ENCODE results near the gene OARD1.

The OARD1 gene

DNA sequence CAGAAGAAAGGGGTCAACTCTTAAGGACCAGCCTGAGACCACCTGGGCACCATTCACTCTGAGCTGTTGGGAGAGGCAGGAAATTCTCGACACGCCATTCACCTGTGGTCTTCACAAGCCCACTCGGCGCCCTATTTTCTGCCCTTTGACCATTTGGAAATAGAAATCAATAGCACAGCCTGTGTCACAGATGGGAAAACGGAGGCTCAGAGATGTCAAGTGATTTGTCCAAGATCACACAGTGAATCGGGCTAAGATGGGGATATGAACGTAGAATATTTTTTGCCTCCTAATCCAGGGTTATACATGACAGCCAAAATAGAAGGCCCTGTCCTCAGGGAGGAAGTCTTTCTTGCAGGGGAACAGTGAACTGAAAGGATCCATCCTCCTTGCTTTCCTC, 22.2 kb downstream of the OARD1 start:
- TF ChIP-seq, protein P1, sequence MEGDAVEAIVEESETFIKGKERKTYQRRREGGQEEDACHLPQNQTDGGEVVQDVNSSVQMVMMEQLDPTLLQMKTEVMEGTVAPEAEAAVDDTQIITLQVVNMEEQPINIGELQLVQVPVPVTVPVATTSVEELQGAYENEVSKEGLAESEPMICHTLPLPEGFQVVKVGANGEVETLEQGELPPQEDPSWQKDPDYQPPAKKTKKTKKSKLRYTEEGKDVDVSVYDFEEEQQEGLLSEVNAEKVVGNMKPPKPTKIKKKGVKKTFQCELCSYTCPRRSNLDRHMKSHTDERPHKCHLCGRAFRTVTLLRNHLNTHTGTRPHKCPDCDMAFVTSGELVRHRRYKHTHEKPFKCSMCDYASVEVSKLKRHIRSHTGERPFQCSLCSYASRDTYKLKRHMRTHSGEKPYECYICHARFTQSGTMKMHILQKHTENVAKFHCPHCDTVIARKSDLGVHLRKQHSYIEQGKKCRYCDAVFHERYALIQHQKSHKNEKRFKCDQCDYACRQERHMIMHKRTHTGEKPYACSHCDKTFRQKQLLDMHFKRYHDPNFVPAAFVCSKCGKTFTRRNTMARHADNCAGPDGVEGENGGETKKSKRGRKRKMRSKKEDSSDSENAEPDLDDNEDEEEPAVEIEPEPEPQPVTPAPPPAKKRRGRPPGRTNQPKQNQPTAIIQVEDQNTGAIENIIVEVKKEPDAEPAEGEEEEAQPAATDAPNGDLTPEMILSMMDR (IDR thresholded peaks at IDR 0.05; ENCODE audit: insufficient read depth, missing control alignments): no peak
- DNase-seq (ENCODE audit: insufficient read length, low spot score) (no peak), FAIRE-seq (no peak)

DNA sequence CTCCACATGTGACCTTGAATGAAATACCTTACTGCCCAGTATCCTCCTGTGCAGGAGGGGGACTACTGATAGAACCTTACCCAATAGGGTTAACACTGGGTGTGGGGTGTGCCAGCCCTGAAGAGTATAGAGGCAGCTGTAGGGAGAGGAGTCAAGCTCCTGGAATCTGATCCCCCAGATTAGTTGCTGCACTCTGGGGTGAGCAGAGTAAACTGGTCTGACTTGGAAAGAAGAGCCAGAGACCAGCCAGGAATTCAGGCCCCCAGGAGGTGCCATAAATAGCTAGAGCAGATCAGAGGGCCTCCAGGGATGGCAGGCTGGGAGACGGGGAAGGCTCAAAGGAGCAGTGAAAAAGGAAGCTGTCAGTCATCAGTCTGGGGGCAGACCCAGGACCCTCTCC, 22.6 kb downstream of the OARD1 start:
- TF ChIP-seq, protein P1 (IDR thresholded peaks at IDR 0.05; ENCODE audit: insufficient read depth, missing control alignments): no peak
- FAIRE-seq: no peak
- DNase-seq (ENCODE audit: insufficient read length, low spot score): no peak

DNA sequence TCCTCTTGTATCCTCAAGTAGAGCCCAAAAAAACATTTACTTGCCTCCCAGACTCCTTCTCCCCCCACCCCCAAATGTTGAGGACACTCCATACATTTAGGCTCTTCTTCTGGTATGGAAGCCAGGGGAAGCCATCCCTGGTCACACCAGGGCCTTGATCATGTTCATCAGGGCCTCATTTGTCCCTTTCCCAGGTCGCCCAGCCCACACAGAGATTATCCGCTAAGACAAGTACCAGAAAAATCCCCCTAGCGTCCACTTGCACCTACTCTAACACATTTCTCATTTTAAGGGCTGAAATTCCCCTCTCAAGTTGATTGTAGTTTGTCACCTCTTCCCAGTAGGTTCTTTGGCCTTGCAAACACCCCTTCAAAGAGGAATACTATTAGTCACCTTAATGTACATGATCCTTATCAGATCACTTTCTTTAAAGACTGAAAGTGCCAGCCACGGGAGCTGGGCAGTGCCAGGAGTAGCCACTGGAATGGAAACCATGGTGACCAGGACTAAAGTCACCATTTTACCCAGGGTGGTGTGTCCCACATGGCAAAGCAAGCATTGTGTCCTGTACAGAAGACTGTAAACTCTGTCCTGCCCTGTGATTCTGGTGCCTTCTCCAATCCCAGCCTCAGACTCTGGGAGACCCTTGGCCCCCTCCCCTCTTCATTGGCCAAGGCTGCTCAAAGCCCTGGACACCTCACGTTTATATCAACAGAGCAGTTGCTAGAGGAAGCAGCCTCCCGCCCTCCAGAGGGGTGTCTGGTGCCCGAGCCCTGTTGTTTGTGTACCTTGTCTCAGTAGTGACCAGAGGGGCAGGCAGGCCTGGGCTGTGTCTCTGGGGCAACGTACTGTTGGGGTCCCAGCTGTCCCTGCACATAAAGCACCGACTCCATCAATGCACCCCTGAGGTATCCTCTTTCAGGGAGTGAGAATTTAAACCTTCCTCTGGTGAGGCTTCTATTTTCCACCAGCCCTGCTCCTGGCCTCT, 24.1 kb downstream of the OARD1 start:
- FAIRE-seq: no peak
- TF ChIP-seq, protein P1 (IDR thresholded peaks at IDR 0.05; ENCODE audit: insufficient read depth, missing control alignments): no peak

DNA sequence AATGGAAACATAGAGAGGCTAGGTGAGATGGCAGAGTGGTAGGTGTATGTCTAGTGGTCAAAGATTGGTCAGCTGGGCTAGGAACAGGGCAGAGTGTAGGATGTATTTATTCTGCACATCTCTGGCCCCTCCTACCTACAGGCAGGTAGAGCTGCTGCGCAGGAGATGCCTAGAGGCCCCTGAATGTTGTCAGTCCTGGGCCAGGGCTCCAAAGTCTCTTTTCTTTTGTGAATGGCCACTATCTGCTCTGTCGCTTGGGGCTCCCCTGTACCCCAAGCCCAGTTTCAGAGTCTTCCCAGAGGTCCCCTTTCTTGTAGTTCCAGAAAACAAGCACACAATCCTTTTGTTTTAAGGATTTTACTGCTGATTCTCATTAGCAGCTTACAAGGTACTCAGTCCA, 24.9 kb downstream of the OARD1 start:
- FAIRE-seq (no peak), DNase-seq (ENCODE audit: insufficient read length, low spot score) (no peak)
- TF ChIP-seq, protein P1 (IDR thresholded peaks at IDR 0.05; ENCODE audit: insufficient read depth, missing control alignments): no peak

More for the DNA sequence above, 24.1 kb downstream of the OARD1 start:
- no peak for DNase-seq (ENCODE audit: insufficient read length, low spot score)

DNA sequence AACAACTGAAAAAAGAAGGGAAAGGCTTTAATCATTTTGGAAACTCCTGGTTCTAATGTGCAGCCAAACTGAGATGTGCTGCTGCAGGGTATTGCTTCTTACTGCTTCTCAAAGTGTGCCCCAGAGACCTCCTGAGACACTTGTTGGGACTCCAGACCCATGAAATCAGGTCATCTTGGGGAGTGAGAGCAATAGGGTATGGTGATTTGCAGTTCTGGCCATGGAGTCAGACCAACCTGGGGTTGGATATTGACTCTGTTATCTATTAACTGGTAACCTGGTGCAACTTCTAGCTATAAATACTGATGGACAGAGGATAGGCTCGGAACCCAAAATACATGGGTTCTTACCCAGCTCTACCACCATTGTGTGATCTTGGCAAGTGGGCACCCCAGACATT, 26.1 kb downstream of the OARD1 start:
- DNase-seq (ENCODE audit: insufficient read length, low spot score) (no peak), FAIRE-seq (no peak)
- TF ChIP-seq, protein P1 (IDR thresholded peaks at IDR 0.05; ENCODE audit: insufficient read depth, missing control alignments): no peak

DNA sequence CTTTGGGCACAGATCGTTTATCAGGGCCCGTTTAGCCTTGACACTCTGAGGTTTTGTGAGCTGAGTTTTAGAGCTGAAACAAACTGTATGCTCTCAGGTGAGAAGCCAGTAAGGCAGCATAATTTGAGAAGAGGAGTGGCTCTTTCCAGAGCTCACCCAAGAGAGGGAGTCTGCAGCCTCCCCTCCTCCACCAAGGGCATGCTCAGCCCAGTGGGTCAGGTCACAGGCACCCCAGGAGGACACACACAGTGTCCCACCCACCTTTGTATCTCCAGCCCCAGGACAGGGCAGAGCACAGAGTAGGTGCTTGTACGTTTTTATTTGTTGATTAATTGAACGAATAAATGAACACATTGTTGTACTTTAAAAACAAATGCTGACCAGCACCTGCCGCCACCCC, 26.5 kb downstream of the OARD1 start:
- FAIRE-seq (no peak), DNase-seq (ENCODE audit: insufficient read length, low spot score) (no peak)
- TF ChIP-seq, protein P1 (IDR thresholded peaks at IDR 0.05; ENCODE audit: insufficient read depth, missing control alignments): no peak

DNA sequence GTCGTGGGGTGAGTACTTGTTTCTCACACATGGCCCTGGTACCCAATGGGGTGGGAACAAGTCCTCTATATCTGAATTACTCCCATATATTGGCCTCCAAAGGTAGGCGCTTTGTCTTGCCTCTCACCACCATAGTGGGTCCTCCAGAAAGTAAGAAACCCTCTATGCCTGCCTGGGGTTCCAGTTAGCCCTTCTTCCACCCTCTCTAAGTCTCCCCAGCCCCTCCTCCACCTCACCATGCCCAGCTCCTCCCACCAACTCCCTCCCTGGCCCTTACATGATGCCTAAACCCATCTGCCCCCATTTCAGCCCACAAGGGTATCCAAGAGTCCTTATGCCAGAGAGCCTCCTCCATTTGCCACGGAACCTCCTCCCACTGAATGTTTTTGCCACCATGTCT, 29.0 kb downstream of the OARD1 start:
- FAIRE-seq: no peak
- TF ChIP-seq, protein P1 (IDR thresholded peaks at IDR 0.05; ENCODE audit: insufficient read depth, missing control alignments): no peak
- no peak for DNase-seq (ENCODE audit: insufficient read length, low spot score)
